HCT116 (cell line): ENCODE data around the gene MEIOSIN.

ENCODE experiments used
- EZH2 ChIP-seq: fragments of 200-600 bp; sonication (generic); IDR thresholded peaks from 2 replicates; pipeline ENCODE4 v1.6.1; 2017; ENCODE audit warnings: antibody characterized with exemption, mixed run types
- EZH2phosphoT487 ChIP-seq: fragments of 200-600 bp; IDR thresholded peaks from 2 replicates; pipeline ENCODE4 v1.6.1; 2018; ENCODE audit warnings: antibody characterized with exemption, borderline replicate concordance
- POLR2A ChIP-seq: IDR thresholded peaks from 2 replicates; pipeline ENCODE4 v1.7.0; 2011; ENCODE audit warnings: borderline replicate concordance; ENCODE audit not compliant: insufficient read depth, insufficient read length; ENCODE audit errors: extremely low read depth
- POLR2AphosphoS5 ChIP-seq: IDR thresholded peaks from 2 replicates; pipeline ENCODE4 v1.6.1; 2011; ENCODE audit warnings: mild to moderate bottlenecking, low read depth, low read length, moderate library complexity
- SIN3A ChIP-seq: IDR thresholded peaks from 2 replicates; pipeline ENCODE4 v1.6.1; 2012; ENCODE audit warnings: low read depth
- SRF ChIP-seq: IDR thresholded peaks from 2 replicates; pipeline ENCODE4 v1.6.1; 2012; ENCODE audit warnings: low read depth
- YY1 ChIP-seq: IDR thresholded peaks from 2 replicates; pipeline ENCODE4 v1.6.1; 2011; ENCODE audit warnings: low read length, low read depth, moderate library complexity, mild to moderate bottlenecking; ENCODE audit not compliant: insufficient replicate concordance; ENCODE audit errors: extremely low read depth
- ZNF274 ChIP-seq: fragments of 200-500 bp; sonication (Bioruptor generic); IDR thresholded peaks from 2 replicates; pipeline ENCODE4 v1.6.1; 2014; ENCODE audit warnings: mild to moderate bottlenecking, low read depth, low read length, inconsistent platforms
- TF ChIP-seq, protein P1 (sequence below), 3 experiments: fragments of 200-600 bp in 1 of 3; sonication (generic) in 1 of 3; IDR thresholded peaks in 2 of 3; conservative IDR thresholded peaks in 1 of 3; 2 replicates each; pipeline ENCODE4 v1.5.1; 2012 to 2017; ENCODE audit warnings: low read depth in 2 of 3, low read length in 2 of 3, antibody characterized with exemption in 1 of 3, borderline replicate concordance in 1 of 3, control low read depth in 1 of 3, mild to moderate bottlenecking in 1 of 3, mixed read lengths in 1 of 3, mixed run types in 1 of 3, moderate library complexity in 1 of 3; ENCODE audit not compliant: insufficient read depth in 1 of 3
- TF ChIP-seq, protein P2 (sequence below): IDR thresholded peaks from 2 replicates; pipeline ENCODE4 v1.6.1; 2012
- TF ChIP-seq, protein P3 (sequence below): IDR thresholded peaks from 2 replicates; pipeline ENCODE4 v1.6.1; 2012; ENCODE audit warnings: low read depth

DNA sequence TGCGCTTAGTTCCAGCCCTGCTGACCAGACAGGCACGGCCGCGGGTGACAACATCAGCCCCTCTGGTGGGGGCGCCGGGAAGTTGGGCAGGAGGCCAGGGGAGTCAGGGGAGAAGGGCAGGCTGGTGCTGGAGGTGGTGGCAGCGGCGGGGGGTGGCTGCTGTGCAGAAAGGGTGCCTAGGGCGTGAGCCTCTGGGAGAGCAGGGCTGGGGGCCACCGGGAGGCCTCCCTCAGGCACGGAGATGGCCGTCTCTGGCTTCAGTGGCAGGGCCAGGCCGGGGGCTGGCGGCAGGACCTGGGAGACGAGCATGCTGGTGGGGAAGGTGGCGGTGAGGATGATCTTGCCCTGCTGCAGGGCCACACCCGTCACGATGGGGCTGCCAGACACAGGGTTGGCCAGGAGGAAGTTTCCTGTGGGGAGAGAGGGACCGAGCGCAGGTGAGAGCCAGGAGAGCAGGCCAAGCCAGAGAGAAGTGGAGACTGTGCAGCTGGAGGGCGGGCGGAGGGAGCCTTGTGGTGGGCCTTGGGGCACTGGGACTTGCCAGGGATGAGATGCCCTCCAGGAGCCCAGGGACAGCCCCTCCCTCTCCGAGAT lies 32.6 kb downstream of the MEIOSIN start:
- TF ChIP-seq EZH2 (no peak), SIN3A (no peak), POLR2AphosphoS5 (no peak), SRF (no peak), YY1 (no peak), ZNF274 (no peak), POLR2A (no peak), EZH2phosphoT487 (no peak)
- TF ChIP-seq, protein P1, sequence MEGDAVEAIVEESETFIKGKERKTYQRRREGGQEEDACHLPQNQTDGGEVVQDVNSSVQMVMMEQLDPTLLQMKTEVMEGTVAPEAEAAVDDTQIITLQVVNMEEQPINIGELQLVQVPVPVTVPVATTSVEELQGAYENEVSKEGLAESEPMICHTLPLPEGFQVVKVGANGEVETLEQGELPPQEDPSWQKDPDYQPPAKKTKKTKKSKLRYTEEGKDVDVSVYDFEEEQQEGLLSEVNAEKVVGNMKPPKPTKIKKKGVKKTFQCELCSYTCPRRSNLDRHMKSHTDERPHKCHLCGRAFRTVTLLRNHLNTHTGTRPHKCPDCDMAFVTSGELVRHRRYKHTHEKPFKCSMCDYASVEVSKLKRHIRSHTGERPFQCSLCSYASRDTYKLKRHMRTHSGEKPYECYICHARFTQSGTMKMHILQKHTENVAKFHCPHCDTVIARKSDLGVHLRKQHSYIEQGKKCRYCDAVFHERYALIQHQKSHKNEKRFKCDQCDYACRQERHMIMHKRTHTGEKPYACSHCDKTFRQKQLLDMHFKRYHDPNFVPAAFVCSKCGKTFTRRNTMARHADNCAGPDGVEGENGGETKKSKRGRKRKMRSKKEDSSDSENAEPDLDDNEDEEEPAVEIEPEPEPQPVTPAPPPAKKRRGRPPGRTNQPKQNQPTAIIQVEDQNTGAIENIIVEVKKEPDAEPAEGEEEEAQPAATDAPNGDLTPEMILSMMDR (IDR thresholded peaks at IDR 0.05 in 2 of 3, conservative IDR thresholded peaks at IDR 0.05 in 1 of 3; ENCODE audit: borderline replicate concordance in 1 of 3, insufficient read depth in 1 of 3, low read depth in 2 of 3, low read length in 2 of 3): no peak
- TF ChIP-seq, protein P2, sequence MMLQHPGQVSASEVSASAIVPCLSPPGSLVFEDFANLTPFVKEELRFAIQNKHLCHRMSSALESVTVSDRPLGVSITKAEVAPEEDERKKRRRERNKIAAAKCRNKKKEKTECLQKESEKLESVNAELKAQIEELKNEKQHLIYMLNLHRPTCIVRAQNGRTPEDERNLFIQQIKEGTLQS: no peak
- TF ChIP-seq, protein P3, sequence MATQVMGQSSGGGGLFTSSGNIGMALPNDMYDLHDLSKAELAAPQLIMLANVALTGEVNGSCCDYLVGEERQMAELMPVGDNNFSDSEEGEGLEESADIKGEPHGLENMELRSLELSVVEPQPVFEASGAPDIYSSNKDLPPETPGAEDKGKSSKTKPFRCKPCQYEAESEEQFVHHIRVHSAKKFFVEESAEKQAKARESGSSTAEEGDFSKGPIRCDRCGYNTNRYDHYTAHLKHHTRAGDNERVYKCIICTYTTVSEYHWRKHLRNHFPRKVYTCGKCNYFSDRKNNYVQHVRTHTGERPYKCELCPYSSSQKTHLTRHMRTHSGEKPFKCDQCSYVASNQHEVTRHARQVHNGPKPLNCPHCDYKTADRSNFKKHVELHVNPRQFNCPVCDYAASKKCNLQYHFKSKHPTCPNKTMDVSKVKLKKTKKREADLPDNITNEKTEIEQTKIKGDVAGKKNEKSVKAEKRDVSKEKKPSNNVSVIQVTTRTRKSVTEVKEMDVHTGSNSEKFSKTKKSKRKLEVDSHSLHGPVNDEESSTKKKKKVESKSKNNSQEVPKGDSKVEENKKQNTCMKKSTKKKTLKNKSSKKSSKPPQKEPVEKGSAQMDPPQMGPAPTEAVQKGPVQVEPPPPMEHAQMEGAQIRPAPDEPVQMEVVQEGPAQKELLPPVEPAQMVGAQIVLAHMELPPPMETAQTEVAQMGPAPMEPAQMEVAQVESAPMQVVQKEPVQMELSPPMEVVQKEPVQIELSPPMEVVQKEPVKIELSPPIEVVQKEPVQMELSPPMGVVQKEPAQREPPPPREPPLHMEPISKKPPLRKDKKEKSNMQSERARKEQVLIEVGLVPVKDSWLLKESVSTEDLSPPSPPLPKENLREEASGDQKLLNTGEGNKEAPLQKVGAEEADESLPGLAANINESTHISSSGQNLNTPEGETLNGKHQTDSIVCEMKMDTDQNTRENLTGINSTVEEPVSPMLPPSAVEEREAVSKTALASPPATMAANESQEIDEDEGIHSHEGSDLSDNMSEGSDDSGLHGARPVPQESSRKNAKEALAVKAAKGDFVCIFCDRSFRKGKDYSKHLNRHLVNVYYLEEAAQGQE: no peak
